WTC11 (cell line): ENCODE data around the gene WASHC3.

Experiments used
- CTCF ChIP-seq: fragments of 200-600 bp; IDR thresholded peaks from 2 replicates; pipeline ENCODE4 v1.8.0; 2022; ENCODE audit warnings: antibody characterized with exemption
- ETV6 ChIP-seq: sonication (generic); formaldehyde crosslinking; IDR thresholded peaks from 2 replicates; pipeline ENCODE4 v1.8.1; 2022; ENCODE audit warnings: mild to moderate bottlenecking, missing genetic modification reagents
- FOXK1 ChIP-seq: sonication (generic); formaldehyde crosslinking; IDR thresholded peaks from 2 replicates; pipeline ENCODE4 v1.8.0; 2022; ENCODE audit warnings: mild to moderate bottlenecking, moderate library complexity, missing genetic modification reagents
- MAX ChIP-seq: sonication (generic); formaldehyde crosslinking; IDR thresholded peaks from 2 replicates; pipeline ENCODE4 v1.8.0; 2022; ENCODE audit warnings: mild to moderate bottlenecking, missing genetic modification reagents
- RORB ChIP-seq: fragments of 250-450 bp; sonication (Bioruptor Pico); IDR thresholded peaks from 2 replicates; pipeline ENCODE4 v1.9.0; 2021; ENCODE audit warnings: mild to moderate bottlenecking
- TF ChIP-seq, protein P1 (sequence below): sonication (generic); formaldehyde crosslinking; IDR thresholded peaks from 2 replicates; pipeline ENCODE4 v1.8.1; 2022; ENCODE audit warnings: mild to moderate bottlenecking, missing genetic modification reagents, moderate library complexity, borderline replicate concordance

- TF ChIP-seq, protein P1, sequence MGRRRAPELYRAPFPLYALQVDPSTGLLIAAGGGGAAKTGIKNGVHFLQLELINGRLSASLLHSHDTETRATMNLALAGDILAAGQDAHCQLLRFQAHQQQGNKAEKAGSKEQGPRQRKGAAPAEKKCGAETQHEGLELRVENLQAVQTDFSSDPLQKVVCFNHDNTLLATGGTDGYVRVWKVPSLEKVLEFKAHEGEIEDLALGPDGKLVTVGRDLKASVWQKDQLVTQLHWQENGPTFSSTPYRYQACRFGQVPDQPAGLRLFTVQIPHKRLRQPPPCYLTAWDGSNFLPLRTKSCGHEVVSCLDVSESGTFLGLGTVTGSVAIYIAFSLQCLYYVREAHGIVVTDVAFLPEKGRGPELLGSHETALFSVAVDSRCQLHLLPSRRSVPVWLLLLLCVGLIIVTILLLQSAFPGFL (CRISPR knock-in tag), result no peak
- TF ChIP-seq MAX (CRISPR knock-in tag) (no peak), RORB (CRISPR knock-in tag) (no peak), CTCF (no peak), ETV6 (no peak), FOXK1 (CRISPR knock-in tag) (no peak)
These were observed 98.1 kb downstream of the WASHC3 start for GRCh38 chr12:101963697-101964096.
